GM19455 (cell line): ENCODE measurements around the gene ACACA.

Source experiments
- ATAC-seq: cut with Tn5 transposase; IDR thresholded peaks from one replicate; pipeline ENCODE4 v1.9.1; 2021; ENCODE audit not compliant: unreplicated experiment

The ACACA gene

DNA sequence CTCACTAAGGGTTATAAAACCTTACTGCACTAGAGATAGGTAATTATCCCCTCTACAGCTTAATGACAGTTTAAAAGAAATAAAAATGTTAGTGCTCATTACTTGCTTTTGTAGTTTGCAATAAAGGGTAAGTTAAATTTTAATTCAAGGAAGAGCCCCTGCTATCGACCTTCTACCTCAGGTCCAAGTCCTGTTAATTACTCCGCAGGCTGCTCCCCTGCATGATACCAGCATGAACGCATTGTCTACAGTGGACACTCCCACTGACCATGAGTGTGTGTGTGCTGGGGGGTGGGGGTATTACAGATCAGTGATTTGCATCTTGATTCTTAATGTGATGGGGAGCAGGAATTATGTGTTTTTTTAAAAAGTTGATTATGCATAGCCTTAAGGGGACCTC is 354.8 kb downstream of the ACACA start:
- no peak for ATAC-seq

GRCh38 chr17:37051381-37051780 is 355.3 kb downstream of the ACACA start:
- no peak for ATAC-seq

- no peak for ATAC-seq
These were observed 355.7 kb downstream of the ACACA start for GRCh38 chr17:37050920-37051319.

GRCh38 chr17:37048811-37049210 is 357.8 kb downstream of the ACACA start:
- ATAC-seq, result no peak

- no peak for ATAC-seq
These were observed 359.0 kb downstream of the ACACA start for GRCh38 chr17:37047631-37048104.

DNA sequence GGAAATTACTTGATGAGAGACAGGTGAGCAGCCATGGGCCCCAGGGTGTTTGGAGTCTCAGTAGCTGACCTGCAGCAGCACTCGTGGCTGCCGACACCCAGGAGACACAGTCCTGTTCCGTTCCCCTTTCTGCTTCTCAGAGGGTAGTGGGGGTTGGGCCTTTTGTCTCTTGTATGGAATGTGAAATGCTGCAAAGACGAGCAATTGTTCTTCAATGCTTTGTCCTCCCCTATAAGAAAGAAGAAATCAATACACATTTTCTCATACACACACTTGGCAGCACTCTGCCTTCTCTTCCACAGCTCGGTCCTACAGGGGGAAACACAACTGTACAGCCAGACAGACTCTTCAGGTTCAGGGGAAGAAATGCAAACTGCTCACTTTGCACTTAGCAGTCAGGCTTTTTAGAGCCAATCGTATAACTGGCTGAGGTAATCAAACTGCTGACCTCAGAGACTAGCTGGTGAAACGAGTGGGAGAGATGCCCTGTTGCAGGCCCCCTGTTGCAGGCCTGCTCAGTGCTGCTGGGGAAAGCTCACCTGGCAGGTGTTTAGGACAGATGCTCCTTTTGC is 361.2 kb downstream of the ACACA start:
- no peak for ATAC-seq

GRCh38 chr17:37043201-37043600 is 363.4 kb downstream of the ACACA start:
- no peak for ATAC-seq

DNA sequence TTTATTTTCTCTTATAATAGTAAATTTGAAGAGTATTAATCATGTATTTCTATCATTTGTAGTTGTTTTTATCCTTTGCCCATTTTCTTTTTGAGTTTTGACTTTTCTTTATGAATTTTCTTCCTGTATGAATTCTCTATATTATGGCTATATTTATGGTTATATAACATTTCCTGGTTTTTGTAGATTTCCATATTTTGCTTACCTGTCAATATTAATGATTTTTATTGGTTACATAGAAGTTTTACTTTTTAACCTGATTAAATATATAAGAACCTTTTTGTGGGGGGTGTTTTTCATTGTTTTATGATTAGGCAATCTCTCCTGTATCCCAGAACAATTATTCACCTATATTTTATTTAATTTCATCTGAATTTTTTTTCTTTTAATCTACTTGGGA is 364.7 kb downstream of the ACACA start:
- no peak for ATAC-seq

DNA sequence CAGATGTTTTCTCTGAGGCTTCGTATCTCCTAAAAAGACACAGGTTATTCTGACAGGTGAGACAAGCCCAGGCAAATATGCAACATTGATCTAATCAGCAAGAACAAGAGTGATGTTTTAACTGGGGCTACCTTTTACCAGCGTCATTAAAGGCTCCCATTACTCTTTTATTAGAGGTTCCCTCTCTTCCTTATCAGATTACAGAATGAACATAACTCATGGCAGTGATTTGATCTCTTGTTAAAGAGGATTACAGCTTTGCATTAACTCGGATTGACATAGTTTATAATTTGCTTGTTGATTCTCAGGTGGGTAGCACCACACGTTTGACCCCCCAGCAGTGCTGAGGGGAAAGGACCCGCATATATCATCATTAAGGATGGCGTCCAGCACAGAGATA is 367.4 kb downstream of the ACACA start:
- ATAC-seq, result no peak

GRCh38 chr17:37037590-37038155 is 369.0 kb downstream of the ACACA start:
- ATAC-seq, result no peak
